ENCODE results near the gene FHOD3. TPM values are rescaled to one million over a fixed set of nuclear protein-coding genes. Genes with fewer than 3 reads are reported as not detected.
A peak's percentile ranks its signal among the peaks of the same experiment; 100 is the strongest.
"Not testable (repeated sequence)": the region's sequence is repeated elsewhere in the genome, so short reads cannot be mapped to it uniquely, and the experiment has no call there.

FHOD3 gene
- total and polyA plus RNA-seq, 2 donors: 0.90 to 4.1 TPM

DNA sequence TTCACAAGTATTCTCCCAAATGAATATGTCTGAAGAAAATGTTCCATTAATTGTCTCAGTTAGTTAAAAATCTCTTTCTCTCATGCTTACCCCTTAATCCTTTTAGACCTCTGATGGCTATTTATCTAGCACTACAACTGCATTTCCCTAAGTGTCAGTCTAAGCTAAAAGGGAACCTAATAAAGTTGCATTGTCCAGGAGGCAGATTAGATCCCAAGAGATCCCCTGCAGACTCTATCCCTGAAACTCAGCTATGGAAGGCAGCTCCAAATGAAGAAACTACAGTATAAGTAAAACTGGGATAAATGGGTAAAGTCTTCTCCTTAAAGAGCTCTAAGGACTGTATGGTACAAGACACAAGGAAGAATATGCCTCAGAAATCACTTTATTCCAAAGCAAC, 518.6 kb downstream of the FHOD3 start:
- H3K36me3 ChIP-seq (ENCODE audit: control insufficient read depth in 2 of 2, insufficient read depth in 2 of 2, low read length in 1 of 2): peaks cover 29 to 58% of the 10 kb centered on the region in 2 donors
- not testable (repeated sequence) for H3K4me1 ChIP-seq (ENCODE audit: control insufficient read depth in 2 of 2, insufficient read depth in 2 of 2, low read length in 2 of 2); H3K9me3 ChIP-seq (ENCODE audit: control insufficient read depth in 2 of 2, insufficient read depth in 1 of 2, low read length in 1 of 2); H3K27me3 ChIP-seq (ENCODE audit: control insufficient read depth in 2 of 2, insufficient read depth in 1 of 2, low read length in 1 of 2); DNase-seq (ENCODE audit: low read depth in 6 of 9, low spot score in 9 of 9); H3K27ac ChIP-seq (ENCODE audit: low read depth in 1 of 2, low read length in 1 of 2); H3K4me3 ChIP-seq (ENCODE audit: low read length in 2 of 2)

DNA sequence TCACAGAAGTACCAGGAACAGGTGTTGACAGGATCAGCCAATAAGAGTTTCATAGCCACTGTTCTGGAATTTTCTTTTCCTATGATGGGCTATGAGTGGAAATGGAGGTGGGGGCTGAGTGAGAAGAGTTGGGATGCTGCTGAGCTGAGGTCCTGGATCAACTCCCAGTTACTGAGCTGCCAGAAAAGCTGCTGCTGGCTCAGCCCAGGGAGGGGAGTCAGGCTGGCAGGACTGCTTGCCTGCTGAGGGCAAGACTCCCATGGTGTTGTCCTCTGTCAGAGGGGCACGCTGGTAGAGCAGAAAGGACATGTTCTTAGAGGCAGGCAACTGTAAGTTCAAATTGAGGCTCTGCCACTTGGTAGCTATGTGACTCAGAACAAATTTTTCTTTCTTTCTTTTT, 519.5 kb downstream of the FHOD3 start:
- H3K27me3 ChIP-seq (ENCODE audit: control insufficient read depth in 2 of 2, insufficient read depth in 1 of 2, low read length in 1 of 2): no peaks in the 10 kb centered on the region
- no peaks in the 10 kb centered on the region for H3K9me3 ChIP-seq (ENCODE audit: control insufficient read depth in 2 of 2, insufficient read depth in 1 of 2, low read length in 1 of 2)
- H3K4me3 ChIP-seq (ENCODE audit: low read length in 2 of 2): no peak overlapping the region
- DNase-seq (ENCODE audit: low read depth in 6 of 9, low spot score in 9 of 9): no peak
- no peaks in the 10 kb centered on the region for H3K4me1 ChIP-seq (ENCODE audit: control insufficient read depth in 2 of 2, insufficient read depth in 2 of 2, low read length in 2 of 2)
- H3K36me3 ChIP-seq (ENCODE audit: control insufficient read depth in 2 of 2, insufficient read depth in 2 of 2, low read length in 1 of 2): peaks cover 29 to 57% of the 10 kb centered on the region in 2 donors
- H3K27ac ChIP-seq (ENCODE audit: low read depth in 1 of 2, low read length in 1 of 2): no peak overlapping the region
- whole genome bisulfite sequencing: 100% methylated on average over 1 of the region's 1 CpG

DNA sequence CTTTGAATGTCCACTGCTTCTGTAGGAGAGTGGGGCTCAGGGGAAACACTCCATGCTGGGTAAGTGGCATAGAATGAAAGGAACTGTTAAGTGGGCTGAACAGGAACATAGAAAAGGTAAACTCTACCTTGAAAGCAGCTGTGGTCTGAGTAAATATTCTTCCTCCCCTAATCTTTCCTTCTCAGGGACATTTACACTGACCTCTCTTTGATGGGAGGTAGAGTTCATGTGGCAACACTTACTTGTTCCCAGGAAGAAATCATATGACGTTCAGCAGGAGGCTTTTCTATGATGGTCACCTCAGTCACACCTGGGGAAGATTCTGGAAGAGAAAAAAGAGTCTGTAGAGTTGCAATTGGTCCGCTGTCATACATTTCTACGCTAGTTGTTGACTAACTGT, 521.1 kb downstream of the FHOD3 start:
- Histone ChIP-seq H3K36me3 (ENCODE audit: control insufficient read depth in 2 of 2, insufficient read depth in 2 of 2, low read length in 1 of 2) (peaks cover 19 to 51% of the 10 kb centered on the region in 2 donors), H3K9me3 (ENCODE audit: control insufficient read depth in 2 of 2, insufficient read depth in 1 of 2, low read length in 1 of 2) (no peaks in the 10 kb centered on the region), H3K4me3 (ENCODE audit: low read length in 2 of 2) (no peak overlapping the region), H3K27ac (ENCODE audit: low read depth in 1 of 2, low read length in 1 of 2) (no peak overlapping the region), H3K27me3 (ENCODE audit: control insufficient read depth in 2 of 2, insufficient read depth in 1 of 2, low read length in 1 of 2) (no peaks in the 10 kb centered on the region), H3K4me1 (ENCODE audit: control insufficient read depth in 2 of 2, insufficient read depth in 2 of 2, low read length in 2 of 2) (no peaks in the 10 kb centered on the region)
- WGBS: 99% methylated on average over 3 of the region's 3 CpGs
- DNase-seq (ENCODE audit: low read depth in 6 of 9, low spot score in 9 of 9): no peak

DNA sequence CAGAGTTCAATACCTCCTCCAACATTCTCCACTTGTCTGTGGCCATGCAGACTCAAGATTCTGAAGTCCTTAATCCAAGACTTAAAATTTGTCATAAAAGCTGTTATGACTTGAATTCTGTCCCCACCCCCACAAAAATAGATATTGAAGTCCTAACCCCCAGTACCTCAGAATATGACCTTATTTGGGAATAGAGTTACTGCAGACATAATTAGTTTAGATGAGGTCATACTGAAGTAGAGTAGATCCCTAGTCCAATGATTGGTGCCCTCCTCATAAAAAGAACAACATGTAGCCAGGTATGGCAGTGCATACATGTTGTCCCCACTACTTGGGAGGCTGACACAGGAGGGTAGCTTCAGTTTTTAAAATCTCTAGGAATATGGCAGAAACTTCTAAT, 522.1 kb downstream of the FHOD3 start:
- H3K9me3 ChIP-seq (ENCODE audit: control insufficient read depth in 2 of 2, insufficient read depth in 1 of 2, low read length in 1 of 2): no peaks in the 10 kb centered on the region
- H3K36me3 ChIP-seq (ENCODE audit: control insufficient read depth in 2 of 2, insufficient read depth in 2 of 2, low read length in 1 of 2): peaks cover 19 to 52% of the 10 kb centered on the region in 2 donors
- no peaks in the 10 kb centered on the region for H3K27me3 ChIP-seq (ENCODE audit: control insufficient read depth in 2 of 2, insufficient read depth in 1 of 2, low read length in 1 of 2)
- no peak overlapping the region for H3K27ac ChIP-seq (ENCODE audit: low read depth in 1 of 2, low read length in 1 of 2)
- no peak overlapping the region for H3K4me3 ChIP-seq (ENCODE audit: low read length in 2 of 2)
- DNase-seq (ENCODE audit: low read depth in 6 of 9, low spot score in 9 of 9): no peak
- no peaks in the 10 kb centered on the region for H3K4me1 ChIP-seq (ENCODE audit: control insufficient read depth in 2 of 2, insufficient read depth in 2 of 2, low read length in 2 of 2)

DNA sequence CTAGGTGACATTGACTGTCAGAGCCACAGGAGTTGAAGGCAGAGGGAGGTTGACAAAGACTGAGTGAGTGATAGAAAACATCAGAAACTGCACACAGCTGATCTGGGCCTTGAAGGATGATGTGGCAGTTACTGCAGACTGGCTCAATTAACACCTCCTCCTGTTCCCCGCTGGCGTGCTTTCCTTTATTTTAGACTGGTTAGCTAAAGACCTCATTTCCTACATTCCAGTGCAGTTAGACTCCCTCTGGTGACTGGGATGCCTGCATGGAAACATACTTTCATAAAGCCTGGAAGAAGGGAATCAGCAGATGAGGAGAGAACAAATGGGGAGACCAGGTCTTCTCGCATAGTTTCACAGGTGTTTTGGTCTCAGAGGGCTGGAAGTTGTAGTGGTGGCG, 524.2 kb downstream of the FHOD3 start:
- WGBS: 96% methylated on average over 4 of the region's 4 CpGs
- Histone ChIP-seq H3K27me3 (ENCODE audit: control insufficient read depth in 2 of 2, insufficient read depth in 1 of 2, low read length in 1 of 2) (no peaks in the 10 kb centered on the region), H3K9me3 (ENCODE audit: control insufficient read depth in 2 of 2, insufficient read depth in 1 of 2, low read length in 1 of 2) (no peaks in the 10 kb centered on the region), H3K4me3 (ENCODE audit: low read length in 2 of 2) (no peak overlapping the region), H3K4me1 (ENCODE audit: control insufficient read depth in 2 of 2, insufficient read depth in 2 of 2, low read length in 2 of 2) (no peaks in the 10 kb centered on the region), H3K36me3 (ENCODE audit: control insufficient read depth in 2 of 2, insufficient read depth in 2 of 2, low read length in 1 of 2) (peaks cover 14 to 41% of the 10 kb centered on the region in 2 donors), H3K27ac (ENCODE audit: low read depth in 1 of 2, low read length in 1 of 2) (no peak overlapping the region)
- no peak for DNase-seq (ENCODE audit: low read depth in 6 of 9, low spot score in 9 of 9)

DNA sequence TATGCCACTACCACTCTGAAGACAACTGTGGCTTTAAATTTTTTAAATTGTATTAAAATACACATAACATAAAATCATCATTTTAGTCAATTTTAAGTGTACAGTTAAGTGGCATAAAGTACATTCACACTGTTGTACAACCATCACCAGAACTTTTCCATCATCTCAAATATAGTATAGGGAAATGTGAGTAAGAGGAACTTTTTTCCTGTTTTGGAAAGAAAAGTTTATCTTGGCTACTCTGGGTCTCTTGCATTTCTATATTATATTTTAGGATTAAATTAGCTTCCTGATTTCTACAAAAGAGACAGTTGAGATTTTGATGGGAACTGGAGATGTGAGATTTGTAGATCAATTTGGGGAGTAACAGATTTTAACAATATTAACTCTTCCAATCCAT, 528.0 kb downstream of the FHOD3 start:
- Histone ChIP-seq H3K4me3 (ENCODE audit: low read length in 2 of 2) (no peak overlapping the region), H3K4me1 (ENCODE audit: control insufficient read depth in 2 of 2, insufficient read depth in 2 of 2, low read length in 2 of 2) (peaks cover 0 to 8% of the 10 kb centered on the region in 2 donors), H3K36me3 (ENCODE audit: control insufficient read depth in 2 of 2, insufficient read depth in 2 of 2, low read length in 1 of 2) (peaks cover 3 to 19% of the 10 kb centered on the region in 2 donors), H3K9me3 (ENCODE audit: control insufficient read depth in 2 of 2, insufficient read depth in 1 of 2, low read length in 1 of 2) (no peaks in the 10 kb centered on the region), H3K27ac (ENCODE audit: low read depth in 1 of 2, low read length in 1 of 2) (no peak overlapping the region), H3K27me3 (ENCODE audit: control insufficient read depth in 2 of 2, insufficient read depth in 1 of 2, low read length in 1 of 2) (no peaks in the 10 kb centered on the region)
- DNase-seq (ENCODE audit: low read depth in 6 of 9, low spot score in 9 of 9): no peak

DNA sequence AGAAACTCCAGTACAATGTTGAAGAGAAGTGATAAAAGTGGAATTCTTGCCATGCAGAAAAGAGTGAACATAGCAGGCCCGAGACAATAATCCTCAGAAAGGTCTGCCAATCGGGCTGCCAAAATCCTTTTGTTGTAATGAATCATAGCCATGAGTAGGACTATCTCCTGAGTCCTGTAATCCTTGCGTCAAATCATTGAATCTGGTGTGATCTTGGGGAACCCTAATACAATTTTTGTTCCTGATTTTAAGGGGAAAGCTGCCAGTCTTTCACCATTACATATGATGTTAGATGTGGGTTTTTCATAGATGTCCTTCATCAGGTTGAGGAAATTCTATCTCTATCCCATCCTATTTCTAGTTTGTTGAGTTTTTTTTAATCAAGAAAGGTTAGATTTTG, 529.0 kb downstream of the FHOD3 start:
- Histone ChIP-seq H3K9me3 (ENCODE audit: control insufficient read depth in 2 of 2, insufficient read depth in 1 of 2, low read length in 1 of 2) (no peaks in the 10 kb centered on the region), H3K4me3 (ENCODE audit: low read length in 2 of 2) (no peak overlapping the region), H3K36me3 (ENCODE audit: control insufficient read depth in 2 of 2, insufficient read depth in 2 of 2, low read length in 1 of 2) (peaks cover 0 to 15% of the 10 kb centered on the region in 2 donors), H3K27ac (ENCODE audit: low read depth in 1 of 2, low read length in 1 of 2) (no peak overlapping the region), H3K4me1 (ENCODE audit: control insufficient read depth in 2 of 2, insufficient read depth in 2 of 2, low read length in 2 of 2) (peaks cover 0 to 8% of the 10 kb centered on the region in 2 donors), H3K27me3 (ENCODE audit: control insufficient read depth in 2 of 2, insufficient read depth in 1 of 2, low read length in 1 of 2) (no peaks in the 10 kb centered on the region)
- WGBS: over 99% methylated on average over 3 of the region's 3 CpGs
- no peak for DNase-seq (ENCODE audit: low read depth in 6 of 9, low spot score in 9 of 9)

DNA sequence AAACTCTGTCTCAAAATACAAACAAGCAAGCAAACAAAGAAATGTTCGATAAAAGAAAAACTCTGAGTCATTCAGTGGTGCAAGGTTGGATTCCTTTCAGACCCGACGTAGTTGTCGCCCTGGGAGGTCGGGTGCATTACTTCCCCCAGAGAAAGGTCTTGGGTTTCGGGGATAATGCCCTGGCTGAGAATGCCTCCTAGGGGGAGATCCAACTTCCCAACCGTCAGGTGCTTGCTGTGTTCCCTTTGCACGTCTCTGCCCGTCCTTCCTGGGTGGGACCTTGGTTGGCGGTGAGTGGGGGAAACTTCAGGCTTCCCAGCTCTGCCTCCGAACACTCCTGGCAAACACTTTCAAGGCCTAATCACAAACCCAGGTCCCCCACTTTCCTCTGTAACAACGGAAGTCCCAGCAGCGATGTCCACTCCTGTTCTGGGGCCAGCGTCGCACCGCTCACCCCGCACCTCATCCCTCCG, 530.7 kb downstream of the FHOD3 start:
- WGBS: under 1% methylated on average over 18 of the region's 18 CpGs
- Histone ChIP-seq H3K27ac (ENCODE audit: low read depth in 1 of 2, low read length in 1 of 2) (peak overlapping the region; percentile 84 to 87), H3K4me1 (ENCODE audit: control insufficient read depth in 2 of 2, insufficient read depth in 2 of 2, low read length in 2 of 2) (peaks cover 0 to 8% of the 10 kb centered on the region in 2 donors), H3K4me3 (ENCODE audit: low read length in 2 of 2) (peak overlapping the region; percentile 95 to 99), H3K27me3 (ENCODE audit: control insufficient read depth in 2 of 2, insufficient read depth in 1 of 2, low read length in 1 of 2) (no peaks in the 10 kb centered on the region), H3K36me3 (ENCODE audit: control insufficient read depth in 2 of 2, insufficient read depth in 2 of 2, low read length in 1 of 2) (peaks cover 0 to 10% of the 10 kb centered on the region in 2 donors), H3K9me3 (ENCODE audit: control insufficient read depth in 2 of 2, insufficient read depth in 1 of 2, low read length in 1 of 2) (no peaks in the 10 kb centered on the region)
- DNase-seq (ENCODE audit: low read depth in 6 of 9, low spot score in 9 of 9): peak in 6 of 9 donors; percentile 8 to 65 (median 36)

DNA sequence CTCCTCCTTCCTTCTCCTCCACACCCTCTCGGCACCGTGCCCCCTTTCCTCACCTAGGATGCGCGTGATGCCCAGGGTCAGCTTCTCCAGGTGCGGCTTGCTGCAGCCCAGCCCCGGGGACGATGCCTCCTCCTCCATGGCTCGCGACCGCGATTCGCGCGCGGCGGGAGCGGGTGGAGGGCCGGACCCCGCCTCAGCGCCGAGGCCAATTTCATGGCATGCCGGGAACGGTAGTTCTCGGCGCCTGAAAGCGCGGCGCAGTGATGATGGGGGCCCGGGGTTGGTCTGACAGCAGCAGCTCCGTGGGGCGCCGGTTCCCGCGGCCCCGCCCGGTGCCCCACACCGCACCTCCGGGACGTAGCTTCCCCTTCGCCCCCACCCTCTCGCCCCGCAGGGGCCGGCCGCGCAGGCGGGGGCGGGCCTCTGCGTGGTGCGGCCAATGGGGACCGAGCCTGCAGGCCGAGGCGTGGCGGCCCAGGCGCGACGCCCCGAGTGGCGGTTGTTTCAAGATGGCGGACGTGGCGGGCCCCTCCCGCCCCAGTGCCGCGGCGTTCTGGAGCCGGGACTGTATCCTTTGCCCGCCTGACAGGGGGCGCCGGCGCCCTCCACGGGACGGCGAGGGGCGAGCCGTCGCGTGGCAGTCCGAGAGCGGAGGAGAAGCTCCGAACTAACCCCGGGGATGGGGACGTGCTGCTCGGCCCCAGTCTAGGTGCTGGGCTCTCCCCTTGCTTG, 531.3 kb downstream of the FHOD3 start, which contains the start of the genes KIAA1328 and TPGS2:
KIAA1328 (plus strand) TSS at position 498 of the 732 bp plus-strand sequence; CDS start at position 510, 12 bp downstream.
TPGS2 (minus strand) TSS at position 373 of the 732 bp plus-strand sequence; CDS start at position 138, 235 bp downstream.
- Histone ChIP-seq H3K4me3 (ENCODE audit: low read length in 2 of 2) (peak within 1 kb of the TSS; percentile 95 to 99), H3K27me3 (ENCODE audit: control insufficient read depth in 2 of 2, insufficient read depth in 1 of 2, low read length in 1 of 2) (no peaks in the 10 kb centered on the region), H3K27ac (ENCODE audit: low read depth in 1 of 2, low read length in 1 of 2) (peak within 1 kb of the TSS; percentile 84 to 87), H3K4me1 (ENCODE audit: control insufficient read depth in 2 of 2, insufficient read depth in 2 of 2, low read length in 2 of 2) (peaks cover 0 to 8% of the 10 kb centered on the region in 2 donors), H3K36me3 (ENCODE audit: control insufficient read depth in 2 of 2, insufficient read depth in 2 of 2, low read length in 1 of 2) (peaks cover 0 to 6% of the 10 kb centered on the region in 2 donors), H3K9me3 (ENCODE audit: control insufficient read depth in 2 of 2, insufficient read depth in 1 of 2, low read length in 1 of 2) (no peaks in the 10 kb centered on the region)
- WGBS: under 1% methylated on average over 83 of the region's 83 CpGs
- peak; percentile 44 to 95 (median 81) for DNase-seq (ENCODE audit: low read depth in 6 of 9, low spot score in 9 of 9)

Measured in thymus (tissue), 11 donors.